ENCODE results near the gene SERTAD4.

The SERTAD4 gene

GRCh38 chr1:210233495-210234328 is 1.1 kb downstream of the SERTAD4 start:
- peak; percentile 60 for DNase-seq

- DNase-seq, result no peak
These were observed 1.7 kb downstream of the SERTAD4 start for GRCh38 chr1:210234329-210234757.

- no peak for DNase-seq
These were observed 2.9 kb downstream of the SERTAD4 start for GRCh38 chr1:210235363-210236053.

- DNase-seq, result no peak
These were observed 3.8 kb downstream of the SERTAD4 start for GRCh38 chr1:210236386-210236839.

GRCh38 chr1:210236840-210237409 is 4.3 kb downstream of the SERTAD4 start:
- no peak for DNase-seq

GRCh38 chr1:210237479-210237878 is 4.9 kb downstream of the SERTAD4 start:
- DNase-seq, result no peak

- no peak for DNase-seq
These were observed 5.4 kb downstream of the SERTAD4 start for GRCh38 chr1:210237981-210238380.

- no peak for DNase-seq
These were observed 6.9 kb downstream of the SERTAD4 start for GRCh38 chr1:210239349-210240111.

GRCh38 chr1:210241121-210241520 is 8.5 kb downstream of the SERTAD4 start:
- DNase-seq, result no peak

- no peak for DNase-seq
These were observed 12.3 kb downstream of the SERTAD4 start for GRCh38 chr1:210244746-210245367.

- DNase-seq, result no peak
These were observed 13.9 kb downstream of the SERTAD4 start for GRCh38 chr1:210246447-210246846.

GRCh38 chr1:210248341-210248740 is 15.7 kb downstream of the SERTAD4 start:
- no peak for DNase-seq

- no peak for DNase-seq
These were observed 18.0 kb downstream of the SERTAD4 start for GRCh38 chr1:210250665-210250997.

- peak; percentile 41 for DNase-seq
These were observed 18.5 kb downstream of the SERTAD4 start for GRCh38 chr1:210250998-210251679.

- no peak for DNase-seq
These were observed 19.3 kb downstream of the SERTAD4 start for GRCh38 chr1:210251680-210252490.

GRCh38 chr1:210252621-210253051 is 20.0 kb downstream of the SERTAD4 start:
- DNase-seq, result peak; percentile 27

- no peak for DNase-seq
These were observed 21.7 kb downstream of the SERTAD4 start for GRCh38 chr1:210254298-210254697.

GRCh38 chr1:210257698-210258529 is 25.3 kb downstream of the SERTAD4 start:
- no peak for DNase-seq

GRCh38 chr1:210259561-210259960 is 27.0 kb downstream of the SERTAD4 start:
- DNase-seq, result no peak

GRCh38 chr1:210260096-210260495 is 27.5 kb downstream of the SERTAD4 start:
- DNase-seq, result no peak

All from stimulated activated CD4-positive, alpha-beta T cell treated with anti-CD3 and anti-CD28 coated beads, Interleukin-15, amount 100 ng/mL, for 24 hours (primary cell).